ENCODE data around the gene SLC25A43.
"Not testable (repeated sequence)": the region's sequence is repeated elsewhere in the genome, so short reads cannot be mapped to it uniquely, and the experiment has no call there.

Gene SLC25A43

GRCh38 chrX:119398974-119399771 lies at the start of gene SLC25A43:
SLC25A43 (plus strand) TSS chrX:119399336; CDS start chrX:119399404, 68 bp downstream.
- peak; percentile 1 for DNase-seq (ENCODE audit: low read depth)

GRCh38 chrX:119359618-119360382 lies 39.3 kb upstream of the SLC25A43 start:
- DNase-seq (ENCODE audit: low read depth): no peak

DNA sequence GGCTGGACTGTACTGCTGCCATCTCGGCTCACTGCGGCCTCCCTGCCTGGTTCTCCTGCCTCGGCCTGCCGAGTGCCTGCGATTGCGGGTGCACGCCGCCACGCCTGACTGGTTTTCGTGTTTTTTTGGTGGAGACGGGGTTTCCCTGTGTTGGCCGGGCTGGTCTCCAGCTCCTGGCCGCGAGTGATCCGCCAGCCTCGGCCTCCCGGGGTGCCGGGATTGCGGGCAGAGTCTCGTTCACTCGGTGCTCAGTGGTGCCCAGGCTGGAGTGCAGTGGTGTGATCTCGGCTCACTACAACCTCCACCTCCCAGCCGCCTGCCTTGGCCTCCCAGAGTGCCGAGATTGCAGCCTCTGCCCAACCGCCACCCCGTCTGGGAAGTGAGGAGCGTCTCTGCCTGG lies 37.7 kb upstream of the SLC25A43 start:
- DNase-seq (ENCODE audit: low read depth): not testable (repeated sequence)

DNA sequence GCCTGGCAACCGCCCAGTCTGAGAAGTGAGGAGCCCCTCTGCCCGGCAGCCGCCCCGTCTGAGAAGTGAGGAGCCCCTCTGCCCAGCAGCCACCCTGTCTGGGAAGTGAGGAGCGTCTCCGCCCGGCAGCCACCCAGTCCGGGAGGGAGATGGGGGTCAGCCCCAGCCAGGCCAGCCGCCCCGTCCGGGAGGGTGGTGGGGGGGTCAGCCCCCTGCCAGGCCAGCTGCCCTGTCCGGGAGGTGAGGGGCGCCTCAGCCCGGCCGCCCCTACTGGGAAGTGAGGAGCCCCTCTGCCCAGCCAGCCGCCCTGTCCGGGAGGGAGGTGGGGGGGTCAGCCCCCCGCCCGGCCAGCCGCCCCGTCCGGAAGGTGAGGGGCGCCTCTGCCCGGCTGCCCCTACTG lies 37.1 kb upstream of the SLC25A43 start:
- DNase-seq (ENCODE audit: low read depth): not testable (repeated sequence)

DNA sequence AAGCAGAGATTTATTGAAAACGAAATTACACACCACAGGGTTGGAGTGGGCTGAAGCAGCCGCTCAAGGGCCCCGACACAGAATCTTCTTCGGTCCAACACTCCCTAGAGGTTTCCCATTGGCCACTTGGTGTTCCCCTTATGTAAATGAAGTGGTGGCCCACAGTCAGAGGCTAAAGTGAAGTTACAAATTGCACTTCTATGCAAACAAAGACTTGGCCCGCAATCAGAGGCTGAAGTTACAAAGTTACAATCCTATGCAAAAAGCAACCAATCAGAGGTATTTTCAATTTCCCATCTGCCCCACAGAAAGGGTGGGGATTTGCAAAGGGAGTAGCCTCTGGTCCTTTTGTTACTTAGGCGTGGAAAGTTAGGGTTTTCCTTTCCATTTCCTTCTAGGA lies 35.7 kb upstream of the SLC25A43 start:
- DNase-seq (ENCODE audit: low read depth): no peak

GRCh38 chrX:119371861-119372260 lies 27.3 kb upstream of the SLC25A43 start:
- DNase-seq (ENCODE audit: low read depth): not testable (repeated sequence)

GRCh38 chrX:119374736-119375135 lies 24.4 kb upstream of the SLC25A43 start:
- DNase-seq (ENCODE audit: low read depth): no peak

- DNase-seq (ENCODE audit: low read depth): no peak
Observed at GRCh38 chrX:119375561-119375960, 23.6 kb upstream of the SLC25A43 start.

DNA sequence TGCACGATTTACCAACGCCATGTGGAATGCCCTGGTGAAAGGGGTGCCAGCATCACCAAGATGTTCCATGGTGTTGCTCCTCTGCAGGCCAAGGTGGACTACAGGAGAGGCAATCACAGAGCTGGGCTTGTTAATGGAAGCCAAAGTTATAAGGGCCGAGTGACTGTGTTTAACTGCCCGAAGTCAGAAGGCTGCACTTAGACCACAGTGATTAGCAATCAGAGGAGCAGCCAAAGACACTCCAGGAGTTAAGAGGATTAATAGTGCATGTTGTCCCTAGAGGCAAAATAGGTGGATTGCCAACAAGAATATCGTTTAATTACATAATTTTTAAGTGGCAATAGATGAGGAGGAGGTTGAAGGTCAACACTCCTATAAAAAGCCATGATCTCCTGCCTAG lies 22.8 kb upstream of the SLC25A43 start:
- no peak for DNase-seq (ENCODE audit: low read depth)

DNA sequence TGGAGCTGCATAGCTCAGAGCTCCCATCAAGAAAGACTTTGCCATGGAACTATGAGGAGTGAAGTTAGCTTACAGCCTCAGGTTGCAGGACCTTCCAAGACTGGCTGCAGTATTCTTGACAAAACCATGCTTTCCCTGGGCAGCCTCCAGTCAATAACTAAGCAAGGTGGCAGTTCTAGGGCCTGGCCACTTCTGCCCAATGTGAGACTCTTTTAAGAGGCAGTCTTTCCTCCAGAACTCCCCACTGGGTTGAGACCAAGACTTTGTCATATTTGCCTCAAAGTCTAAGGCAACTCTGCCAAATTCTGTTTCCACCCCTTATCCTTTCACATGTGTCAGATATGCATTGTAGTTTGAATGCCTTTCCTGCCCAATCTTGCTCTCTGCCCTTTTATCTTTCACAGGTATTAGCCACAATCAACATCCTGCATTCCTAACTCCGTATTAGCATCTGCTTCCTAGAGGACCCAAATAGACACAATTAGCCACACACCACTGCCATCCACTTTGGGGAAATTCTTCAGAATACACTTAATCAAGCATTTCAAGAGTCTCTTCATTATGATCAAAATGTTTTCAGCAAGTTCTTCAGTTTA lies 17.7 kb upstream of the SLC25A43 start:
- no peak for DNase-seq (ENCODE audit: low read depth)

- no peak for DNase-seq (ENCODE audit: low read depth)
Observed at GRCh38 chrX:119382606-119383005, 16.5 kb upstream of the SLC25A43 start.

DNA sequence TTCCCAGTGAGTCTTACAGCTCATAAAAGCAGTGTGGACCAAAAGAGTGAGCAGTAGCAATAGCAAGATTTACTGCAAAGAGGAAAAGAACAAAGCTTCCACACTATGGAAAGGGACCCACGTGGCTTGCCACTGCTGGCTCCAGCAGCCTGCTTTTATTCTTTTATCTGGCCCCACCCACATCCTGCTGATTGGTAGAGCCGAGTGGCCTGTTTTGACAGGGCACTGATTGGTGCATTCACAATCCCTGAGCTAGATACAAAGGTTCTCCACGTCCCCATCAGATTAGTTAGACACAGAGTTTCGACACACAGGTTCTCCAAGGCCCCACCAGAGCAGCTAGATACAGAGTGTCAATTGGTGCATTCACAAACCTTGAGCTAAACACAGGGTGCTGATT lies 12.5 kb upstream of the SLC25A43 start:
- DNase-seq (ENCODE audit: low read depth): not testable (repeated sequence)

GRCh38 chrX:119387426-119387825 lies 11.7 kb upstream of the SLC25A43 start:
- DNase-seq (ENCODE audit: low read depth): not testable (repeated sequence)

DNA sequence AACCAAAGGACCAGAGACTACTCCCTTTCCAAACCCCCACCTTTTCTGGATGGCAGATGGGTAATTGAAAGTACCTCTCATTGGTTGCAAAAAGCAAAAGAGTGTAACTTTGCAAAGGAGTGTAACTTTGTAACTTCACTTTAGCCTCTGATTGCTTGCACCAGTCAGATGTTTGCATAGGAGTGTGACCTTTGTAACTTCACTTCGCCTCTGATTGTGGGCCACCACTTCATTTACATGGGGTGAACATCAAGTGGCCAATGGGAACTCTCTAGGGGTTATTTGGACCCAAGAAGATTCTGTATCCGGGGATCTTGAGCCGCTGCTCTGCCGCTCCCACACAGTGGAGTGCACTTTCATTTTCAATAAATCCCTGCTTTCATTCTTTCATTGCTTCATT lies 9.9 kb upstream of the SLC25A43 start:
- no peak for DNase-seq (ENCODE audit: low read depth)

- DNase-seq (ENCODE audit: low read depth): no peak
Observed at GRCh38 chrX:119389871-119390501, 9.2 kb upstream of the SLC25A43 start.

GRCh38 chrX:119391279-119391678 lies 7.9 kb upstream of the SLC25A43 start:
- no peak for DNase-seq (ENCODE audit: low read depth)

DNA sequence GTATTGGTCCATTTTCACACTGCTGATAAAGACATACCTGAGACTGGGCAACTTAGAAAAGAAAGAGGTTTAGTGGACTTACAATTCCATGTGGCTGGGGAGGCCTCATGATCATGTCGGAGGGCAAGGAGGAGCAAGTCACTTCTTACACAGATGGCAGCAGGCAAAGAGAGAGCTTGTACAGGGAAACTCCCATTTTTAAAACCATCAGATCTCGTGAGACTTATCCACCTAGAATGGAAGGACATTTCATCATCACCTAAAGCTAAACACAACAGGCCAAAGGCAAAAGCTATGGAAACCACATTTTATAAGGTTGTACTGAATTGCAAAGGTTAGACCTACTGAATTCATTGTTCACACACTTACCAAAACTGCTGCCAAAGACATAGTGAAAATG lies 6.0 kb upstream of the SLC25A43 start:
- DNase-seq (ENCODE audit: low read depth): no peak

- no peak for DNase-seq (ENCODE audit: low read depth)
Observed at GRCh38 chrX:119398587-119398973, 556 bp upstream of the SLC25A43 start.

- no peak for DNase-seq (ENCODE audit: low read depth)
Observed at GRCh38 chrX:119399772-119400101, 601 bp downstream of the SLC25A43 start.

- DNase-seq (ENCODE audit: low read depth): no peak
Observed at GRCh38 chrX:119401569-119401968, 2.4 kb downstream of the SLC25A43 start.

DNA sequence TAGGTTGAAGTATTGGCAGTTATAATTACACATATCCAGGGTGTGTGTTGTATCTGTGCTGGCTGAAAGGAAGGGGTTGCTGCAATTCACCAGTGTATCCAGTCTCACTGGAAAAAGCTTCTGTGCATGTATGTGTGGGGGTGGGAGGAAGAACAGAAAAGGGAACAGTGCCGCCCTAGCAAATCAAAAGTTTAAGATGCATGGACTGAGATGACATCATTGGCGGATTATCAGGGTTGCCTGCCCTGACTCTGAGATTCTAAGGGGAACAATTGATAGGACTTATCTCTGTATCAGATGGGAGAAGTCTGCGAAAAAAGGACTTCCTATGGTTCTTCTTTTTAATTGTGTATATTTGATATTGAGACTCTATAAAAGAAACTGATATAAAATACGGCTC lies 3.5 kb downstream of the SLC25A43 start:
- no peak for DNase-seq (ENCODE audit: low read depth)

GRCh38 chrX:119406776-119407175 lies 7.6 kb downstream of the SLC25A43 start:
- DNase-seq (ENCODE audit: low read depth): no peak

- DNase-seq (ENCODE audit: low read depth): no peak
Observed at GRCh38 chrX:119407681-119408080, 8.5 kb downstream of the SLC25A43 start.

Measured in stimulated activated CD8-positive, alpha-beta memory T cell treated with anti-CD3 and anti-CD28 coated beads, Interleukin-15, amount 100 ng/mL, for 24 hours (primary cell).